Endothelial cell of umbilical vein (primary cell): ENCODE data around the gene TBL3. TPM values are rescaled to one million over a fixed set of nuclear protein-coding genes. Genes with fewer than 3 reads are reported as not detected.

Experiments used
- BruUV-seq: library from RNA; stranded (reverse); fragments of 400-500 nt; replicated peaks from 2 replicates; lab custom pipeline; 2021; lab: Mats Ljungman, UMichigan
- CTCF ChIA-PET: fragments of 300-600, 350-600 bp; sonication (Branson Sonifier 250); formaldehyde crosslinking; loops from one replicate; lab custom pipeline; 2021; ENCODE audit warnings: antibody characterized with exemption, inconsistent platforms; lab: Charles Lee
- POLR2A ChIA-PET: fragments of 300-600, 350-600 bp; sonication (Branson Sonifier 250); formaldehyde crosslinking; loops from one replicate; lab custom pipeline; 2021; ENCODE audit warnings: antibody characterized with exemption, inconsistent platforms; lab: Charles Lee
- DNase-seq: peaks from one replicate; pipeline ENCODE4 v3.0.0-alpha.2; 2011; ENCODE audit warnings: low read depth, low spot score
- FAIRE-seq: peaks from 2 replicates; lab custom pipeline; 2011; peaks lifted over from hg19 to GRCh38; lab: Jason Lieb, UNC
- H2AFZ ChIP-seq: 2 replicates; pipeline ENCODE4 v1.6.0; 2012; ENCODE audit warnings: low read depth, low read length, control low read depth, inconsistent platforms
- H3K27ac ChIP-seq: 2 replicates; pipeline ENCODE4 v1.5.1; 2011; ENCODE audit warnings: low read depth, mild to moderate bottlenecking, control low read depth, low read length, moderate library complexity; ENCODE audit not compliant: insufficient read depth
- H3K27me3 ChIP-seq, 2 experiments: 2 replicates each; pipeline versions ENCODE4 v1.6.0 to v1.6.1; 2011; ENCODE audit warnings: low read length in 2 of 2, mixed read lengths in 1 of 2; ENCODE audit not compliant: control insufficient read depth in 2 of 2, insufficient read depth in 2 of 2
- H3K36me3 ChIP-seq, 2 experiments: 2 replicates in 1 of 2; 3 replicates in 1 of 2; pipeline ENCODE4 v1.5.1; 2011; ENCODE audit warnings: low read length in 2 of 2, mild to moderate bottlenecking in 1 of 2, moderate library complexity in 1 of 2; ENCODE audit not compliant: control insufficient read depth in 2 of 2, insufficient read depth in 2 of 2; ENCODE audit errors: extremely low read depth in 1 of 2
- H3K4me1 ChIP-seq: 3 replicates; pipeline ENCODE4 v1.5.1; 2011; ENCODE audit warnings: mild to moderate bottlenecking, low read length; ENCODE audit not compliant: control insufficient read depth, insufficient read depth; ENCODE audit errors: extremely low read depth
- H3K4me2 ChIP-seq: 2 replicates; pipeline ENCODE4 v1.6.1; 2011; ENCODE audit warnings: low read length, control low read depth, mixed read lengths; ENCODE audit not compliant: insufficient read depth
- H3K4me3 ChIP-seq, 3 experiments: fragments of 200-600 bp in 1 of 3; sonication (generic), shearing (Covaris generic) in 1 of 3; replicated peaks in 1 of 3; 2 replicates each; pipeline ENCODE4 v1.5.1; 2011 to 2016; ENCODE audit warnings: control low read depth in 3 of 3, low read length in 3 of 3, mild to moderate bottlenecking in 2 of 3, inconsistent platforms in 1 of 3, low read depth in 1 of 3, moderate library complexity in 1 of 3; ENCODE audit not compliant: insufficient read depth in 1 of 3
- H3K79me2 ChIP-seq: 2 replicates; pipeline ENCODE4 v1.6.0; 2012; ENCODE audit warnings: low read length, inconsistent platforms; ENCODE audit not compliant: control insufficient read depth, insufficient read depth
- H3K9ac ChIP-seq: replicated peaks from 2 replicates; pipeline ENCODE3; 2011; ENCODE audit warnings: low read length, control low read depth; ENCODE audit not compliant: insufficient read depth; ENCODE audit errors: extremely low read depth
- H3K9me1 ChIP-seq: replicated peaks from 3 replicates; pipeline ENCODE4 v1.6.0; 2011; ENCODE audit warnings: mild to moderate bottlenecking, low read length; ENCODE audit not compliant: control insufficient read depth, insufficient read depth; ENCODE audit errors: extremely low read depth
- H3K9me3 ChIP-seq: replicated peaks from 2 replicates; pipeline ENCODE4 v1.5.1; 2012; ENCODE audit warnings: low read length, inconsistent platforms; ENCODE audit not compliant: control insufficient read depth, insufficient read depth
- H4K20me1 ChIP-seq: replicated peaks from 2 replicates; pipeline ENCODE3; 2011; ENCODE audit warnings: mild to moderate bottlenecking, low read length; ENCODE audit not compliant: control insufficient read depth, insufficient read depth; ENCODE audit errors: extremely low read depth
- MYC ChIP-seq: IDR thresholded peaks from one replicate; pipeline ENCODE4 v1.6.1; 2011; ENCODE audit warnings: mild to moderate bottlenecking, low read depth, low read length
- POLR2A ChIP-seq: IDR thresholded peaks from 2 replicates; pipeline ENCODE4 v1.6.1; 2012; ENCODE audit warnings: low read depth, mild to moderate bottlenecking, control low read depth, low read length
- POLR2AphosphoS5 ChIP-seq: IDR thresholded peaks from 2 replicates; pipeline ENCODE4 v1.6.1; 2012; ENCODE audit warnings: low read depth, mild to moderate bottlenecking, control low read depth, low read length, moderate library complexity; ENCODE audit not compliant: insufficient read depth
- dilution Hi-C: fragments of 300-500 bp; cut with MboI; formaldehyde crosslinking; loops from one replicate; pipeline ENCODE4 v1.15.0; 2019; ENCODE audit warnings: low sequenced_read_pairs; ENCODE audit not compliant: extremely low pct_ligation_motif_present
- intact Hi-C: fragments of 100-400 bp; cut with micrococcal nuclease; formaldehyde crosslinking; loops from one replicate; pipeline ENCODE4 v1.10.0; 2022
- polyA plus RNA-seq, 4 experiments: library from polyadenylated mRNA; depleted of rRNA in 3 of 4; stranded (reverse) in 3 of 4; unstranded in 1 of 4; fragments of >200 nt; gene quantifications; 2 replicates each; pipeline versions ENCODE4 v1.2.1 to v1.2.3, GENCODE V29; 2011 to 2012; ENCODE audit warnings: missing spikeins in 1 of 4
- total RNA-seq: library from RNA; stranded (reverse); gene quantifications from 2 replicates; pipeline ENCODE4 v1.2.3, GENCODE V29; 2021
- TF ChIP-seq, protein P1 (sequence below), 2 donors: IDR thresholded peaks; 1 replicate in 1 of 2; 2 replicates in 1 of 2; pipeline ENCODE4 v1.5.1; 2011; ENCODE audit warnings: low read length in 2 of 2, mild to moderate bottlenecking in 2 of 2, moderate library complexity in 2 of 2, control low read depth in 1 of 2, inconsistent platforms in 1 of 2, low read depth in 1 of 2; ENCODE audit not compliant: insufficient read depth in 1 of 2; ENCODE audit errors: extremely low read depth in 1 of 2

The TBL3 gene
- total and polyA plus RNA-seq, 2 donors (not counting 3 experiments of a cell fraction or from before 2014, with no cell fraction given), result 42.2 to 77.1 TPM

DNA sequence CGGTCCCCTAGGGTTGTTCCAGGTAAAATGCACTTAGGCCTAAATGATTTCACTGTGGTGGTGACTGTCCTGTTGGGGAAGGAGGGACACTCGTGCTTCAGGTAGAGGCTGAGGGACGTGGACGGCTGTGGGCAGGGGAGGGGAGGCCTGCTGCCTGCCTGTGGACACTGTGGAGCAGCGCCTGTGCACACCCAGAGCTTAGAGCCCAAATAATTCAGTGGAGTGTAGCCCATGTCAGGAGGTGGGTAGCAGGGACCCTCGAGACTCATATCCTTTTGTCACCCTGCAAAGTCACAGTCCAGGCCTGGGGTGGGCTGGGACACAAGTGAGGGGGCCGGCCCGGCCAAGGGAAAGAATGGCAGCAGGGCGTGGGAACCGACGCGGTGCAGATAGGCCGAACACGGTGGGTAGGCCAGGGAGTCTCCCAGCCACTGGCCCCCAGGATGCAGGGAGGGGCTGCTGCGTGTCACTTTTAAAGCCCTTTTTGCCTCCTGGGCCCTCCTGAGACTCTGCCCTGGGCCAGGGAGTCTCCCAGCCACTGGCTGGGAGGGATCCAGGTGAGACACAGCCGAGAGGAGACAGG lies 54.1 kb downstream of the TBL3 start:
- DNase-seq (no peak), FAIRE-seq (no peak)
- BruUV-seq, result no TSS peak
- Histone ChIP-seq H3K36me3 (no peaks in the 10 kb centered on the region), H3K9ac (no peak overlapping the region), H2AFZ (peak overlapping the region; percentile 58), H4K20me1 (no peaks in the 10 kb centered on the region), H3K27me3 (no peaks in the 10 kb centered on the region), H3K4me3 (no peak overlapping the region), H3K9me3 (no peaks in the 10 kb centered on the region), H3K27ac (no peak overlapping the region), H3K4me2 (no peak overlapping the region), H3K9me1 (no peaks in the 10 kb centered on the region), H3K79me2 (peaks cover 15% of the 10 kb centered on the region), H3K4me1 (peaks cover 25% of the 10 kb centered on the region)
- dilution Hi-C loops, result loop anchor here (25.0 kb wide), 1 partner anchor 136 kb away; the partner anchor contains the start of gene TRAF7
- ChIA-PET POLR2A (no interaction called here), CTCF (interaction anchor here (1.4 to 2.0 kb wide), 2 partner anchors 115 kb away, joined by 6 to 18 read pairs; no protein-coding TSS in a partner anchor)
- no peak for TF ChIP-seq MYC
- intact Hi-C loops, result no loop called here

DNA sequence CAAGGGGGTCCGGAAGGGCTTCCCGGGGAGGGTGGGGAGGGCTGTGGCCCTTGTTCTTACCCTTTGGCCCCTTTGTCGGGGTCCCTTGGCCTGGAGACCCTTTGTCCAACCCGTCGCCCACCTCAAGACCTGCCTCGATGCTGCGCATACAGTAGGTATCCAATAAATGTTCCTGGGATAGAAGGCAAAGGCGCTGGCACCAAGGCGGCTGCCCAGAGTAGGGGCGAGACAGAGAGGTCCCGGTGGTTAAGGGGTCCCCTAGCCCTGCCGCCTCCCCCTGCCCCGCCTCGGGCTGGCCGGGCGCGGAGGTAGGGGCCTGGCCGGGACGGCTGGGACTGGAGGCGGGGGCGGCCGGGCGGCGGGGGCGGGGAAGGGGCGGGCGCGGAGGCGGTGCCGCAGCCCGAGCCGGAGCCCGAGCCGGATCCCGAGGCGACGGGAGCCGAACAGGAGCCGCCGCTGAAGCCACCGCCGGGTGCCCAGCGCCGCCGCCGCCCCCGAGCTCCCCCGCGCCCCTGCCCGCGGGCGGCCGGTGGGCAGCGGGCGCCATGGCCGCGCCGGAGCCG lies 54.7 kb downstream of the TBL3 start, which contains the start of gene NHERF2:
Gene NHERF2, plus strand, starts transcription at position 442 of the 563 bp plus-strand sequence. Its CDS starts 104 bp downstream, at position 546.
- DNase-seq (no peak), FAIRE-seq (no peak)
- peak within 1 kb of the TSS; percentile 16 for H3K4me2 ChIP-seq
- peaks cover 15% of the 10 kb centered on the region for H3K79me2 ChIP-seq
- no peaks in the 10 kb centered on the region for H3K9me3 ChIP-seq
- BruUV-seq, result no TSS peak
- dilution Hi-C loops, result loop anchor here (25.0 kb wide), 1 partner anchor 136 kb away; the partner anchor contains the start of gene TRAF7
- peak within 1 kb of the TSS; percentile 2 to 54 (median 20) for H3K4me3 ChIP-seq
- intact Hi-C loops, result no loop called here
- H3K27me3 ChIP-seq, result no peaks in the 10 kb centered on the region
- TF ChIP-seq, protein P1, sequence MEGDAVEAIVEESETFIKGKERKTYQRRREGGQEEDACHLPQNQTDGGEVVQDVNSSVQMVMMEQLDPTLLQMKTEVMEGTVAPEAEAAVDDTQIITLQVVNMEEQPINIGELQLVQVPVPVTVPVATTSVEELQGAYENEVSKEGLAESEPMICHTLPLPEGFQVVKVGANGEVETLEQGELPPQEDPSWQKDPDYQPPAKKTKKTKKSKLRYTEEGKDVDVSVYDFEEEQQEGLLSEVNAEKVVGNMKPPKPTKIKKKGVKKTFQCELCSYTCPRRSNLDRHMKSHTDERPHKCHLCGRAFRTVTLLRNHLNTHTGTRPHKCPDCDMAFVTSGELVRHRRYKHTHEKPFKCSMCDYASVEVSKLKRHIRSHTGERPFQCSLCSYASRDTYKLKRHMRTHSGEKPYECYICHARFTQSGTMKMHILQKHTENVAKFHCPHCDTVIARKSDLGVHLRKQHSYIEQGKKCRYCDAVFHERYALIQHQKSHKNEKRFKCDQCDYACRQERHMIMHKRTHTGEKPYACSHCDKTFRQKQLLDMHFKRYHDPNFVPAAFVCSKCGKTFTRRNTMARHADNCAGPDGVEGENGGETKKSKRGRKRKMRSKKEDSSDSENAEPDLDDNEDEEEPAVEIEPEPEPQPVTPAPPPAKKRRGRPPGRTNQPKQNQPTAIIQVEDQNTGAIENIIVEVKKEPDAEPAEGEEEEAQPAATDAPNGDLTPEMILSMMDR (IDR thresholded peaks at IDR 0.05; ENCODE audit: extremely low read depth in 1 of 2, insufficient read depth in 1 of 2, low read depth in 1 of 2, low read length in 2 of 2), result no peak
- TF ChIP-seq POLR2A, result peak; percentile 22
- TF ChIP-seq POLR2AphosphoS5, result peak; percentile 20
- peaks cover 31% of the 10 kb centered on the region for H3K4me1 ChIP-seq
- no peaks in the 10 kb centered on the region for H3K36me3 ChIP-seq
- H2AFZ ChIP-seq, result peak within 1 kb of the TSS; percentile 58
- no peaks in the 10 kb centered on the region for H4K20me1 ChIP-seq
- peak within 1 kb of the TSS; percentile 44 for H3K9ac ChIP-seq
- POLR2A ChIA-PET, result interaction anchor here (1.5 kb wide), 1 partner anchor 129 kb away, joined by 6 read pairs; the partner anchor contains the start of gene TRAF7
- no peak within 1 kb of the TSS for H3K27ac ChIP-seq
- H3K9me1 ChIP-seq, result no peaks in the 10 kb centered on the region
- CTCF ChIA-PET, result interaction anchor here (0.7 to 2.0 kb wide), 4 partner anchors 64 to 454 kb away, joined by 3 to 18 read pairs (median 4); no protein-coding TSS in a partner anchor
